GM12865 (cell line): ENCODE measurements around the gene GATA1.

Source experiments
- DNase-seq: peaks from one replicate; pipeline ENCODE4 v3.0.0; 2010; ENCODE audit warnings: low read depth
- H3K4me3 ChIP-seq: 2 replicates; pipeline ENCODE4 v1.5.1; 2011; ENCODE audit warnings: mild to moderate bottlenecking, low read depth, low read length, control low read depth
- CTCF ChIP-seq: IDR thresholded peaks from 2 replicates; pipeline ENCODE4 v1.5.1; 2011; ENCODE audit warnings: low read length, control low read depth, low read depth, inconsistent platforms; ENCODE audit not compliant: insufficient read depth; ENCODE audit errors: missing control alignments

The GATA1 gene

GRCh38 chrX:48786341-48786800 is at the start of gene GATA1:
Gene GATA1, plus strand, starts transcription at chrX:48786590. Its CDS starts 4,520 bp downstream, at chrX:48791110.
- no peak for TF ChIP-seq CTCF
- DNase-seq = no peak
- no peak within 1 kb of the TSS for H3K4me3 ChIP-seq

GRCh38 chrX:48736878-48737212 is 49.5 kb upstream of the GATA1 start:
- no peak for DNase-seq
- H3K4me3 ChIP-seq = peak overlapping the region; percentile 52
- no peak for TF ChIP-seq CTCF

GRCh38 chrX:48737213-48737938 is 49.0 kb upstream of the GATA1 start:
- H3K4me3 ChIP-seq = peak overlapping the region; percentile 80
- DNase-seq = peak; percentile 98
- TF ChIP-seq CTCF = no peak

DNA sequence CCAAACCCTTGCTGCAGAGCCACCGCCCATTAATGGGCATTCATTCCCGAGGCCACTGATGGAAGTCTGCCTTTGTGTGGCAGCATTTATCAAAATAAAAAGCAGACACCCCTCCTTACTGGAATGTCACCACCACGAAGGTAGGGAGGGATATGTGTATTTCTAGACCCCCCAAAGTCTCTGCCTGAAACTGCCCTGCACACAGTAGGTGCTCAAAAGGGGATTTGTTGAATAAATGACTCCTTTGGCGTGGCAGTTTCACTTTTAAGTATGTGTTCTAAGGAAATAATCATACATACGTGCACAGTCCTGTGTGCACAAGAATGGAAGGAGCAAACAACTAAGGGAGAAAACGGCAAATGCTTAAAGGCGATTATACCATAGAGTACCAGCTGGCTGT is 48.5 kb upstream of the GATA1 start:
- no peak for DNase-seq
- no peak for TF ChIP-seq CTCF
- H3K4me3 ChIP-seq = peak overlapping the region; percentile 80

GRCh38 chrX:48741834-48742233 is 44.6 kb upstream of the GATA1 start:
- no peak for DNase-seq
- TF ChIP-seq CTCF = no peak
- H3K4me3 ChIP-seq = no peak overlapping the region

GRCh38 chrX:48745222-48745621 is 41.2 kb upstream of the GATA1 start:
- no peak for TF ChIP-seq CTCF
- DNase-seq = no peak
- no peak overlapping the region for H3K4me3 ChIP-seq

DNA sequence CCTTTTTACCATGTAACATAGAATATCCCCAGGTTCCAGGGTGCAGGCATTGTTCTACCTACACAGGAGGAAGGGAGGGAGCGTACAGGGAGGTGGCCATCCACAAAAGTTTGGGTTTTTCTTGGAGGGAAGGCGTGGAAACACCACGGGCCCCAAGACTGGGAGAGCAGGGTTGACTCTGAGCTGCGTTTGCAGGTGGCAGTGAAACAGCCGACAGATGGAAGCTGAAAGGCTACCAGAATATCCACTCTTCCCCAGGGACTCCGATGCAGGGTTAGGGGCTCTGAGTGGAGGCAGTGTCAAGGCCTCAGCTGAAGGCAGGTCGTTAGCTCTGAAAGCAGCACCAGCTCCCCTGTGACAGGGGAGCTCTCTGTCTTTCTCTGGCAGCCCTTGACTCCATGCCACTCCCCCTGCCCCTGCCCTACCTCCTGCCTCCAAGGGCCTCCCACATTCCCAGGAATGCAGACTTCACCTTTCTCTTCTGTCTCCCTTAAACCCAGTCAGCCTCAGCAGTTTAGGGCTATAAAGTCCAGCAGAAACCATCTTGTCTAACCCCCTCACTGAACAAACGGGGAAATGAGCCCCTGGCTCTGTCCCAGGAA is 38.9 kb upstream of the GATA1 start:
- no peak overlapping the region for H3K4me3 ChIP-seq
- no peak for TF ChIP-seq CTCF
- DNase-seq = no peak
